ENCODE results near the gene RAB17.
A peak's percentile ranks its signal among the peaks of the same experiment; 100 is the strongest.
"Not testable (repeated sequence)": the region's sequence is repeated elsewhere in the genome, so short reads cannot be mapped to it uniquely, and the experiment has no call there.

RAB17 gene

DNA sequence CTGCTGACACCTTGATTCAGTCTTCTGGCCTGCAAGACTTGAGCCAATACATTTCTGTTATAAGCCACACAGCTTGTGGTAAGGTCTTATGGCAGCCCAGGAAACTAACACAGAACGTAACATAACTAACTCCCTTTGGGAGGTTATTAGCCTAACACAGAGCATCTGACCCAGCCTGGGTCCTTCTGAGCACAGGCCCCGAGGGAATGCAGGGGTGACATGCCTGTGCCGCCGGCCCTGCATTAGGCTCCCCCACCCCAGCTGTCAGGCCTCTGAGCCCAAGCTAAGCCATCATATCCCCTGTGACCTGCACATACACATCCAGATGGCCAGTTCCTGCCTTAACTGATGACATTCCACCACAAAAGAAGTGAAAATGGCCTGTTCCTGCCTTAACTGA lies 16.0 kb upstream of the RAB17 start:
- H3K4me3 ChIP-seq (ENCODE audit: low read depth, low read length) = peak overlapping the region; percentile 1; the same call in 1 of the 2 replicates
- H3K9ac ChIP-seq (ENCODE audit: low read length) = peak overlapping the region; percentile 80
- H3K4me1 ChIP-seq (ENCODE audit: control insufficient read depth, insufficient read depth, low read length) = peaks cover 35% of the 10 kb centered on the region
- peak overlapping the region; percentile 30; the same call in 1 of the 2 replicates for H3K27ac ChIP-seq (ENCODE audit: low read depth, low read length)
- H3K9me3 ChIP-seq (ENCODE audit: control insufficient read depth, insufficient read depth, low read depth, low read length) = peaks cover 16% of the 10 kb centered on the region; the same call in 1 of the 2 replicates
- H3K36me3 ChIP-seq (ENCODE audit: control insufficient read depth, insufficient read depth, low read length); H3K27me3 ChIP-seq (ENCODE audit: control insufficient read depth, insufficient read depth, low read length): not testable (repeated sequence)

DNA sequence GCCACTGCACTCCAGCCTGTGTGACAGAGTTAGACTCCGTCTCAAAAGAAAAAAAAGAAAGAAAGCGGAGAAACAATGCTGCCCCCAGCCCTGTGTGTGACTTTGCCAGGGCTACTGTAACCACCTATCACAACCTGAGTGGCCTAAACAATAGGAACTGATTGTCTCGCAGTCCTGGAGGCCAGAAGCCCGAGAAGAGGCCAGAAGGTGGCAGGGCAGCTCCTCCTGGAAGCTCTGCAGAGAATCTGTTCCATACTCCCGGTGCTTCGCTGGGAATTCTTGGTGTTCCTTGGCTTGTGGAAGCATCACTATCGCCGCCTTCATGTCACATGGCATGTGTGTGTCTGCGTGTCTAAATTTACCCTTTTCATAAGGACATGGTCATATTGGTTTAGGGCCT lies 14.4 kb upstream of the RAB17 start:
- H3K36me3 ChIP-seq (ENCODE audit: control insufficient read depth, insufficient read depth, low read length) = no peaks in the 10 kb centered on the region
- no peak overlapping the region for H3K4me3 ChIP-seq (ENCODE audit: low read depth, low read length)
- H3K4me1 ChIP-seq (ENCODE audit: control insufficient read depth, insufficient read depth, low read length) = peaks cover 50% of the 10 kb centered on the region
- peaks cover 16% of the 10 kb centered on the region; the same call in 1 of the 2 replicates for H3K9me3 ChIP-seq (ENCODE audit: control insufficient read depth, insufficient read depth, low read depth, low read length)
- H3K27me3 ChIP-seq (ENCODE audit: control insufficient read depth, insufficient read depth, low read length) = no peaks in the 10 kb centered on the region
- peak overlapping the region; percentile 37 for H3K9ac ChIP-seq (ENCODE audit: low read length)
- peak overlapping the region; percentile 30; the same call in 1 of the 2 replicates for H3K27ac ChIP-seq (ENCODE audit: low read depth, low read length)

DNA sequence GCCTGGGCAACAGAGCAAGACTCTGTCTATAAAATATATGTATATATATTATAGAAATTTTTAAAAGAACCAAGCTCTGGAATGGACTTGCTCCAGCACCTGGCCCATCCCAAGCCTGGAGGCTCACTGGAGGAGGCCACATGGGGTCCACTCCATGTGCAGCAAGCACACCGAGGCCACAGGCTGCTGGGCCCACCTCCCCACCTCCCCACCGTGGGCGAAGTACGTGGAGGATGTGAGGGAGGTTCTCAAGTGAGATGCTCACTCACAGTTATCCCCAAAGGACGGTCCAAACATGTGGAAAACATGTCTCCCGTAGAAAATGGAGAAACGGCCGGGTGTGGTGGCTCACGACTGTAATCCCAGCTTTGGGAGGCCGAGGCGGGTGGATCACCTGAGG lies 13.9 kb upstream of the RAB17 start:
- Histone ChIP-seq H3K27ac (ENCODE audit: low read depth, low read length) (no peak overlapping the region), H3K9ac (ENCODE audit: low read length) (no peak overlapping the region), H3K27me3 (ENCODE audit: control insufficient read depth, insufficient read depth, low read length) (no peaks in the 10 kb centered on the region), H3K4me1 (ENCODE audit: control insufficient read depth, insufficient read depth, low read length) (peaks cover 55% of the 10 kb centered on the region), H3K9me3 (ENCODE audit: control insufficient read depth, insufficient read depth, low read depth, low read length) (peaks cover 16% of the 10 kb centered on the region; the same call in 1 of the 2 replicates), H3K36me3 (ENCODE audit: control insufficient read depth, insufficient read depth, low read length) (no peaks in the 10 kb centered on the region), H3K4me3 (ENCODE audit: low read depth, low read length) (no peak overlapping the region)

DNA sequence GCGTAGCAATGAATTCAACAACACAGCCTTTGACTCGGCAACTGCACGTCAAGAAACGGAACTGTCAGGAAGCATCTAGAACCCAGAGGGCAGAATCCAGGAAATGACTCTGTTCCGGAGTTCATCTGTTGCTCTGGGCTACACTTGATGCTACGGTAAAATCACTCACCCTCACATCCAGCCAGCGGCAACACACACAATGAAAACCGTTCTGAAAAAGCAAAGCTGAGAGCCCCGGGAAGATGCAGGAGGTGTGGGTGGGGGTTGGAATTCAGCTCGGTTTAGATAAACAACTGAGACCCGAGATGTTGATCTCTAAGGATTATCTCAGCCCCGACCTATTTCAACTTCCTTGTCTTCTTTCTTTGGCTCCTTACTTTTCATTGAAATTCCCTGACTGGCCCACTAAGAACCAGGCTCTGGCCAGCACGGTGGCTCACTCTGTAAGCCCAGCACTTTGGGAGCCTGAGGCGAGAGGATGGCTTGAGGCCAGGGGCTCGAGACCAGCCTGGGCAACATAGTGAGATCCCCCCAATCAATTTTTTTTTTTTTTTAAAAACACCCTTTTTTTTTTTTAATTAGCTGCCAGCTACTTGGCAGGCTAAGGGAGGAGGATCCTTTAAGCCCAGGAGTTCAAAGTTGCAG lies 13.3 kb upstream of the RAB17 start:
- Histone ChIP-seq H3K4me3 (ENCODE audit: low read depth, low read length) (peak overlapping the region; percentile 6; the same call in 1 of the 2 replicates), H3K4me1 (ENCODE audit: control insufficient read depth, insufficient read depth, low read length) (peaks cover 60% of the 10 kb centered on the region), H3K36me3 (ENCODE audit: control insufficient read depth, insufficient read depth, low read length) (no peaks in the 10 kb centered on the region), H3K9me3 (ENCODE audit: control insufficient read depth, insufficient read depth, low read depth, low read length) (peaks cover 16% of the 10 kb centered on the region; the same call in 1 of the 2 replicates), H3K27ac (ENCODE audit: low read depth, low read length) (peak overlapping the region; percentile 38; the same call in 1 of the 2 replicates), H3K27me3 (ENCODE audit: control insufficient read depth, insufficient read depth, low read length) (no peaks in the 10 kb centered on the region), H3K9ac (ENCODE audit: low read length) (peak overlapping the region; percentile 65)

DNA sequence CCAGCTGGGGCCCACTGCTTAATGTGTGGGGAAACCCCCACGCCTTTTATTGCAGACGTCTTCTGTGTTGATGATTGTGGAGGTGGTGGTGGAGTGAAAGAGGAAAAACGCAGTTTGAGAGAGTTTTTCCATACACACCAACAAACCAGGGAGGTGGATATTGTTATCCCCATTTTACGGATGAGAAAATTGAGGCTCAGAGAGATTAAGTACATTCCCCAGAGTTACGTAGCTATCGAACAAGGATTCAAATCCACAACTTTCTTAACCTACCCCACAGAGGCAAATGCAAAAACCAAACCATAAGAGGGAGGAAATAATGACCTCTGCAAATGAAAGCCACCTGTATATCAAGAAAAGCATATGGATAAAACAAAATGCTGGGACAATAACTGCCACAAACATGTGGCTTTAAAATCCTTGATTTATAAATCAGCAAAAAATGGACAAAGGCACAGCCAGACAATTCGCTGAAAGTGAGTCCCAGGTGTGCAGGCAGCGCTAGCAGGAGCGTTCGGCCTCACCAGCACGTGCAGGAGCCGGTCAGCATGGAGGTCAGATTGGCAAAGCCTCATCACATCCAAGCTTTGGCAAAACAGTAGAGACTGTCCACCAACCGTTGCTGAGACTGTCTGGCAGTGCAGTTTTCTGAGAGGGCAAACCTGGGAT lies 12.6 kb upstream of the RAB17 start:
- Histone ChIP-seq H3K4me1 (ENCODE audit: control insufficient read depth, insufficient read depth, low read length) (peaks cover 67% of the 10 kb centered on the region), H3K9me3 (ENCODE audit: control insufficient read depth, insufficient read depth, low read depth, low read length) (peaks cover 16% of the 10 kb centered on the region; the same call in 1 of the 2 replicates), H3K4me3 (ENCODE audit: low read depth, low read length) (peak overlapping the region; percentile 6; the same call in 1 of the 2 replicates), H3K27me3 (ENCODE audit: control insufficient read depth, insufficient read depth, low read length) (no peaks in the 10 kb centered on the region), H3K36me3 (ENCODE audit: control insufficient read depth, insufficient read depth, low read length) (no peaks in the 10 kb centered on the region), H3K27ac (ENCODE audit: low read depth, low read length) (peak overlapping the region; percentile 38; the same call in 1 of the 2 replicates), H3K9ac (ENCODE audit: low read length) (peak overlapping the region; percentile 65)

DNA sequence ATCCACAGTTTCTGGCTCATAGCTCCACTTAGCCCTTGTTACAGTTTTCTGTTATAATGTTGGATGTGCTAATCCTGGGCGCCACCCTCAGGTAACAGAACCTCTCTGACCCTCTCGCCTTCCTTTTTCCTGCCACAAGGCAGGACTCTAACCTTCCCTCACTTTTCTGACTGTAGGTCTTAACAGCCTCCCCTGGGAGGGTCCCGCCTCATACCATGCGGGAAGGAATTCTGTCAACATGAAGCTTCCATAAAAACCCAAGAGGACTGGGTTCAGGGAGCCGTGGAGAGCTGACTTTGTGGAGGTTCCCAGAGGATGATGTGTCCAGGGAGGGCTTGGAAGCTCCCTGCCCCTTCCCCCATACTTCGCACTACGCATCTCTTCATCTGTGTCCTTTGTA lies 11.9 kb upstream of the RAB17 start:
- no peaks in the 10 kb centered on the region for H3K27me3 ChIP-seq (ENCODE audit: control insufficient read depth, insufficient read depth, low read length)
- H3K9me3 ChIP-seq (ENCODE audit: control insufficient read depth, insufficient read depth, low read depth, low read length) = peaks cover 15% of the 10 kb centered on the region; the same call in 1 of the 2 replicates
- no peak overlapping the region for H3K27ac ChIP-seq (ENCODE audit: low read depth, low read length)
- no peak overlapping the region for H3K4me3 ChIP-seq (ENCODE audit: low read depth, low read length)
- H3K4me1 ChIP-seq (ENCODE audit: control insufficient read depth, insufficient read depth, low read length) = peaks cover 73% of the 10 kb centered on the region
- peak overlapping the region; percentile 35 for H3K9ac ChIP-seq (ENCODE audit: low read length)
- H3K36me3 ChIP-seq (ENCODE audit: control insufficient read depth, insufficient read depth, low read length) = no peaks in the 10 kb centered on the region

DNA sequence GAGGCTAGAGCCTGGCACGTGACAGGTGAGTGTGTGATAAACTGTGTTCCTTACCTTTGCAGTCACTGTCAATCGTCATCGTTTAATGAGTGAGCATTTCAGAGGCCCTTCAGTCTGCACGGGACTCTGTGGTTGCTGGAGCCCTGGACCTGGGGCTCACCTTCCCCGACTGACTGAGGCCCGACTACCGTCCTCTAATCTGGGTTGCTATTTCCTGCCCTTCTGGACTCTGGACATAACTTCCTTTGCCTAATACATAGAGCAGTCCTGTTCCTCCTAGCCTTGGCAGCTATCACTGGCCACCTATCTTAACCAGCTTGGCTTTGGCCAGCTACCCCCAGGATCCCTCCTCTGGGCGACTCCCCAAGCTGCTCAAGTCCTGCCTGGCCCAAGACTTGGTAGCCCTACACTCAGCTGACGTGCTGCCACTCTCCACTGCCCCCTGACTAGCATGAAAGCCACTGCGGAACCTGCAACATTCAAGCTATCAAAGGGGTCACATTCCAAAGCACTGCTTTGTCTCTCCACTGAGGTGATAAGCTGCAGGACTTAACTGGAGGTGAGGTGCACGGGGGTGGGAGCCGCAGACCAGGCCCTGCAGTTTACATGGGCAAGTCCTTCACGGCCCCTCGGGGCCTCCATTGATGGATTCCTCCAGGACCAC lies 11.1 kb upstream of the RAB17 start:
- H3K4me1 ChIP-seq (ENCODE audit: control insufficient read depth, insufficient read depth, low read length) = peaks cover 81% of the 10 kb centered on the region
- H3K9me3 ChIP-seq (ENCODE audit: control insufficient read depth, insufficient read depth, low read depth, low read length) = peaks cover 11% of the 10 kb centered on the region; the same call in 1 of the 2 replicates
- H3K36me3 ChIP-seq (ENCODE audit: control insufficient read depth, insufficient read depth, low read length) = no peaks in the 10 kb centered on the region
- no peak overlapping the region for H3K9ac ChIP-seq (ENCODE audit: low read length)
- no peak overlapping the region for H3K4me3 ChIP-seq (ENCODE audit: low read depth, low read length)
- H3K27ac ChIP-seq (ENCODE audit: low read depth, low read length) = no peak overlapping the region; the same call in 1 of the 2 replicates
- H3K27me3 ChIP-seq (ENCODE audit: control insufficient read depth, insufficient read depth, low read length) = no peaks in the 10 kb centered on the region

DNA sequence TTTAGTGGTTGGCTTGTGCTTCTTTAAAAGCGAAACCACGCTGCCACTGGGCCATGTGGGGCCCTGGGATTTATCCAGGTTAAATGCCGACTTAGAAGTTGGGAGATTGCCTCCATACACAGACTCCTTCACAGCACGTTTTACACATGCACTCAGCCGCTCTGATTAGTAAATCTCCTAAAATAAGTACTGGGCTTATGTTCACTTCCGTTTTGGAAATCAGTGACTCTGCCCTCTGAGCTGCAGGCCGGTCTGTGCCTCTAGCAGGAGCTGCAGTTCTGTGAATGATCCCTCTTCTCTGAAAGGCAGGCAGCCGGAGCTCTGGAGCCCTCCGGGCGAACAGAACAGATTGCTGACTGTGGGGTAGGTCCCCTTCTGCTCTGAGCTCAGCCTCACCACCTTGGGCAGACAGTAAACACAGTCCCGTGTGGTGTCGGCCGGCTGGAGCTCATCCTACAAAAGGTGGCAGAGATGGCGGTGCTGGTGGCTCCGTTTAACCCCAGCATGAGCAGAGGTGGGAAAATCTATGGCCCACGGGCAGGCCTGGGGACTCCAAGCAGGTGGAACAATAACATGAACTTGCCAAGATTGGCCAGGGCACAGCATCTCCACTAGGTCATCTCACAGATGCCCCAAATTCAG lies 9.8 kb upstream of the RAB17 start:
- no peak overlapping the region for H3K4me3 ChIP-seq (ENCODE audit: low read depth, low read length)

DNA sequence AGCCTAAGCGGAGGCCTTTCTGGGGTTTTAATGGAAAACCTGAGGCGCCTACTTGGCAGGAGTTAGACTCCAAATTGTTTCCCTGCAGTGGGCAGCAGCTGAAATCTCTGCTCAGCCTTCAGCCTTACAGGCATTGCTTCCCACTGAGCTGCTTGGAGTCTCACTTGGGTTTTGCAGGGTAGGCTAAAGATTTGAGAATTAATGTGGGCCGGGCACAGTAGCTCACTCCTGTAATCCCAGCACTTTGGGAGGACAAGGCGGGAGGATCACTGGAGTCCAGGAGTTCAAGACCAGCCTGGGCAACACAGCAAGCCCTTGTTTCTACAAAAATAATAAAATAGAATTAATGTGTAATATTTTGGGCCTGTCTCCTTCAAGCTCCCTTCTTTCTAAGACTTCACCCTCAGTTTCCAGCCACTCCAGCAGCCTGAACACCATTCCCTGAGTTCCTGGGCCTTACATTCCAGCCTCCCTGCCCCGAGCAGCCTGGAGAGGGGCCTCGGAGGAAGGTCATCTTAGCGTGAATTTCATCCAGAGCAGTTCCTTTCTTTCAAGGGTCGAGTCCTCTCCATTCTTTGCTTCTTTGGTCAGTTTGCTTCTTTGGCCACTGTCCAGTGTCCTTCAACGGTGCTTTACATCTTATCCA lies 9.1 kb upstream of the RAB17 start:
- peaks cover 83% of the 10 kb centered on the region for H3K4me1 ChIP-seq (ENCODE audit: control insufficient read depth, insufficient read depth, low read length)
- H3K9ac ChIP-seq (ENCODE audit: low read length) = no peak overlapping the region
- H3K27me3 ChIP-seq (ENCODE audit: control insufficient read depth, insufficient read depth, low read length) = no peaks in the 10 kb centered on the region
- no peaks in the 10 kb centered on the region for H3K36me3 ChIP-seq (ENCODE audit: control insufficient read depth, insufficient read depth, low read length)
- H3K27ac ChIP-seq (ENCODE audit: low read depth, low read length) = no peak overlapping the region
- H3K9me3 ChIP-seq (ENCODE audit: control insufficient read depth, insufficient read depth, low read depth, low read length) = no peaks in the 10 kb centered on the region
- H3K4me3 ChIP-seq (ENCODE audit: low read depth, low read length) = no peak overlapping the region

More for the DNA sequence above, 9.8 kb upstream of the RAB17 start:
- H3K27ac ChIP-seq (ENCODE audit: low read depth, low read length) = no peak overlapping the region
- H3K36me3 ChIP-seq (ENCODE audit: control insufficient read depth, insufficient read depth, low read length) = no peaks in the 10 kb centered on the region
- H3K9ac ChIP-seq (ENCODE audit: low read length) = no peak overlapping the region
- peaks cover 6% of the 10 kb centered on the region; the same call in 1 of the 2 replicates for H3K9me3 ChIP-seq (ENCODE audit: control insufficient read depth, insufficient read depth, low read depth, low read length)
- no peaks in the 10 kb centered on the region for H3K27me3 ChIP-seq (ENCODE audit: control insufficient read depth, insufficient read depth, low read length)
- peaks cover 79% of the 10 kb centered on the region for H3K4me1 ChIP-seq (ENCODE audit: control insufficient read depth, insufficient read depth, low read length)

DNA sequence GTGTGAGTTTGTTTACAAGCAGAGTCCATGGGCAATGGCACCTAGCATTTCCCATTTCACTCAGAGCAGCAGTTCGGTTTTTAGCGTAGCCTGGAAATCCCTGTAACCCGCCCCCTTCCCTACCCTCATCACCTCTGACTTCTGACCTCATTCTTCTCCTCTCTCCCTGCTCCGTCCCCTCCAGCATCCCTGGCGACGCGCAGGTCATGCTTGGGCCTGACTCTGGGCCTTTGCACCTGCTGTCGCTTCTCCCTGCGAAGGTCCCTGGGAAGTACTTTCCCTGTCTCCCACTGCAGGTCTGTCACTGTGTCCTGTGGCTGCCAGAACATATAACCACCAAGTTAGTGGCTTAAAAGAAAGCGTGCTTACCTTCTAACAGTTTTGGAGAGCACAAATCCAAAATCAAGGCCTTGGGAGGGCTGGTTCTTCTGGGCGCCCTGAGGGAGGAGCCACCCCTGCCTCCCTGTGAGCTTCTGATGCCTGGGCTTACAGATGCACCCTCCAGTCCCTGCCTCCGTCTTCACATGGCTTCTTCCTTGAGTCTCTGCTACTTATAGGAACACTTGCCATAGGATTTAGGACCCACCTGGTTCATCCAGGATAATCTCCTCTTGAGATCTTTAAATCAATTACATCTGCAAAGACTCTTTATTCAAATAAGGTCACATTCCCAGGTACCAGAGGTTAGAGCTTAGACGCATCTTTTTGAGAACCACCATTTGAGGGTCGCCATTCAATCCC lies 8.1 kb upstream of the RAB17 start:
- Histone ChIP-seq H3K27ac (ENCODE audit: low read depth, low read length) (no peak overlapping the region), H3K27me3 (ENCODE audit: control insufficient read depth, insufficient read depth, low read length) (no peaks in the 10 kb centered on the region), H3K4me1 (ENCODE audit: control insufficient read depth, insufficient read depth, low read length) (peaks cover 90% of the 10 kb centered on the region), H3K9me3 (ENCODE audit: control insufficient read depth, insufficient read depth, low read depth, low read length) (no peaks in the 10 kb centered on the region), H3K9ac (ENCODE audit: low read length) (no peak overlapping the region), H3K36me3 (ENCODE audit: control insufficient read depth, insufficient read depth, low read length) (no peaks in the 10 kb centered on the region), H3K4me3 (ENCODE audit: low read depth, low read length) (no peak overlapping the region)
